Ascending aorta (tissue), 2 donors: ENCODE results near the gene IMMT. TPM values are rescaled to one million over a fixed set of nuclear protein-coding genes. Genes with fewer than 3 reads are reported as not detected.
A peak's percentile ranks its signal among the peaks of the same experiment; 100 is the strongest.

Experiments used
- DNase-seq, 2 donors: peaks; one replicate each; pipeline ENCODE4 v3.0.0-alpha.2; 2019; ENCODE audit warnings: low spot score in 2 of 2
- H3K27ac ChIP-seq, 2 donors: fragments of 200-600 bp; sonication (generic); one replicate each; pipeline ENCODE4 v1.5.1; 2016 to 2017; ENCODE audit warnings: mild to moderate bottlenecking in 1 of 2
- H3K27me3 ChIP-seq: fragments of 200-600 bp; sonication (generic); one replicate; pipeline ENCODE4 v1.5.1; 2017
- H3K36me3 ChIP-seq, 2 donors: fragments of 200-600 bp; sonication (generic); one replicate each; pipeline ENCODE4 v1.5.1; 2016
- H3K4me1 ChIP-seq, 2 donors: fragments of 200-600 bp; sonication (generic); one replicate each; pipeline ENCODE4 v1.5.1; 2016 to 2017; ENCODE audit warnings: mild to moderate bottlenecking in 1 of 2
- H3K4me3 ChIP-seq, 2 donors: fragments of 200-600 bp; sonication (generic); one replicate each; pipeline ENCODE4 v1.5.1; 2016 to 2017; ENCODE audit warnings: mild to moderate bottlenecking in 1 of 2
- H3K9me3 ChIP-seq, 2 donors: fragments of 200-600 bp; sonication (generic); one replicate each; pipeline ENCODE4 v1.5.1; 2016
- intact Hi-C: fragments of 100-400 bp; cut with DNase I; formaldehyde crosslinking; loops from one replicate; pipeline ENCODE4 v1.15.1; 2023
- total RNA-seq: library from RNA; depleted of rRNA; stranded (reverse); fragments of >200 nt; gene quantifications from one replicate; pipeline ENCODE4 v1.1.0, GENCODE V29; 2016
- TF ChIP-seq, protein P1 (sequence below), 3 experiments: fragments of 200-600 bp in 2 of 3; fragments of 450-650 bp in 1 of 3; sonication (generic) in 2 of 3; IDR thresholded peaks; one replicate each; pipeline ENCODE4 v1.5.1; 2016 to 2019; ENCODE audit warnings: antibody characterized with exemption in 3 of 3, mild to moderate bottlenecking in 1 of 3, moderate library complexity in 1 of 3

IMMT gene
- total RNA-seq, 1 donor from 2014 or later = 97.1 TPM

DNA sequence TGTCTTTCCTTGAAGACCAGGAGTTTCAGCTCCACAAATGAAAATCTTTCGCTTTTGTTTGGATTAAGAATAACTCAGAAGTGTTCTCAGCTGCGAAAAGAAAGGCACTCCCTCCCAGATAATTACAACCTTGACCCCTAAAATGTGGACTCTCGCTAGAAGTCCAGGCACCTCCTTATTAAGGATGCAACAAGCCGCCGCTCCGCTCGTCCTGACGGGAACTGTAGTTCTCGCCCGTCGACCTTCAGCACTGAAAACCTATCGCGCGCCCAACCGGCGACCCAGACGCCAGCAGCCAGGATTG lies 559 bp downstream of the IMMT start:
- peaks cover 0 to 5% of the 10 kb centered on the region in 2 donors for H3K36me3 ChIP-seq
- peak overlapping the region; percentile 99 for H3K27ac ChIP-seq
- peaks cover 6 to 36% of the 10 kb centered on the region in 2 donors for H3K4me1 ChIP-seq
- H3K4me3 ChIP-seq = peak overlapping the region; percentile 89 to 91
- peak; percentile 92 to 98 for DNase-seq
- H3K9me3 ChIP-seq = no peaks in the 10 kb centered on the region
- H3K27me3 ChIP-seq = no peaks in the 10 kb centered on the region
- intact Hi-C loops = loop anchor here (2.0 kb wide), 3 partner anchors 30 to 246 kb away; partner anchors contain the start of genes KDM3A and POLR1A
- TF ChIP-seq, protein P1, sequence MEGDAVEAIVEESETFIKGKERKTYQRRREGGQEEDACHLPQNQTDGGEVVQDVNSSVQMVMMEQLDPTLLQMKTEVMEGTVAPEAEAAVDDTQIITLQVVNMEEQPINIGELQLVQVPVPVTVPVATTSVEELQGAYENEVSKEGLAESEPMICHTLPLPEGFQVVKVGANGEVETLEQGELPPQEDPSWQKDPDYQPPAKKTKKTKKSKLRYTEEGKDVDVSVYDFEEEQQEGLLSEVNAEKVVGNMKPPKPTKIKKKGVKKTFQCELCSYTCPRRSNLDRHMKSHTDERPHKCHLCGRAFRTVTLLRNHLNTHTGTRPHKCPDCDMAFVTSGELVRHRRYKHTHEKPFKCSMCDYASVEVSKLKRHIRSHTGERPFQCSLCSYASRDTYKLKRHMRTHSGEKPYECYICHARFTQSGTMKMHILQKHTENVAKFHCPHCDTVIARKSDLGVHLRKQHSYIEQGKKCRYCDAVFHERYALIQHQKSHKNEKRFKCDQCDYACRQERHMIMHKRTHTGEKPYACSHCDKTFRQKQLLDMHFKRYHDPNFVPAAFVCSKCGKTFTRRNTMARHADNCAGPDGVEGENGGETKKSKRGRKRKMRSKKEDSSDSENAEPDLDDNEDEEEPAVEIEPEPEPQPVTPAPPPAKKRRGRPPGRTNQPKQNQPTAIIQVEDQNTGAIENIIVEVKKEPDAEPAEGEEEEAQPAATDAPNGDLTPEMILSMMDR (IDR thresholded peaks at IDR 0.05) = no peak

DNA sequence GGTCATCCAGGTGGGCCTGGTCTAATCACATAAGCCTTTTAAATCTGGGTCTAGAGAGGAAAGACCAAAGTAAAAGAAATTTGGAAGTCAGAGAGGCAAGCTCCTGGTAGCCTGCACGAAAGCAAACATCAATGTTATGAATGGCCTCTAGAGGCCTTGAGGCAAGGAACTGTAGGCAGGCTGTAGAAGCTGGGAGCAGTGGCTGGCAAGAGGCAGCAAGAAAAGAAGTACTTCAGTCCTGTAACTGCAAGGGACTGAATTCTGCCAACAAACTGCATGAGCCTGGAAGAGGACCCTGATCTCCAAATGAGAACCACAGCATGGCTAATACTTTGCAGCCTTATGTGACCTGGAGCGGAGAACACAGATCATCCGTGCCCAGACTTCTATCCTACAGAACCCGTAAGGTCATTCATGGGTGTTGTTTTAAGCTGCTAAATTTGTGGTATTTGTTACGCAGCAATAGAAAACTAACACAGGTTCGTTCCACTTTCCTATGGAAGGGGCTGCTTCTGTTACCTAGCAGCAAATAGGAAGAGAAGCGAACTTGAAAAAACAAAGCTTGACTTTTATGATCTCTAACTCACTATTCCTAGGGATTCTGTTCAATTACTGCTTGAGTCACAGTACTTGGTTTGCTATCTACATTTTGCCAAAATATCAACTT lies 1.2 kb downstream of the IMMT start:
- TF ChIP-seq, protein P1 (IDR thresholded peaks at IDR 0.05) = no peak
- Histone ChIP-seq H3K27me3 (no peaks in the 10 kb centered on the region), H3K27ac (peak overlapping the region; percentile 99), H3K4me1 (peaks cover 6 to 36% of the 10 kb centered on the region in 2 donors), H3K4me3 (peak overlapping the region; percentile 89 to 91), H3K36me3 (peaks cover 0 to 5% of the 10 kb centered on the region in 2 donors), H3K9me3 (no peaks in the 10 kb centered on the region)
- DNase-seq = no peak
- intact Hi-C loops = loop anchor here (2.0 kb wide), 3 partner anchors 31 to 247 kb away; partner anchors contain the start of genes KDM3A and POLR1A

DNA sequence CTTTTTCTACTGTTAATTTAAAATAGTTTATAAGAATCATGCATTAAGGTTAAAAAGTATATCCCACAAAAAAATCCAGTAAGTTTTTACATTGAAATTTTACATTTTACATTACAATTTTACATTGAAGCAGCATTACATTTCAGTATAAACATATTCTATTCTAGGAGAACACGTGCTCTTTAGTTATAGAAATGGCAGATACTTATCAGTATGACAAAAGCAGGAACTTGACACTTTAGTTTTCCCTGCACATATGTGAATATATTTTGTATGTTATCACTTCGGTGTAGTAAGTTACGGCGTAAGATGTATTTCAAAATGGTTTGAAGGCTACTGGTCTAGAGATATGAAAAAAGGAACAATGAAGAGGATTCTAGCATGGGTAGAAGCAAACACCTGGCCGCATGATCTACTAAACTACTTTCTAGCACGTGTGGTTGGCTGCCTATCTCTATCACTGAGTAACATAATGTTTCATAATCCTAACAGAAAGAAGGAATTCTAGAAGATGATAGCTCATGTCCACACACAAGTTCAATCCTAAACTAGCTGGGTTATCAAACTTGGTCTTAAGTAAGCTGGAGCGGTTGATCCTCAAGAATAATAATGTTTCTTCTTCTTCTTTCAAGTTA lies 5.4 kb downstream of the IMMT start:
- intact Hi-C loops = no loop called here
- Histone ChIP-seq H3K4me3 (no peak overlapping the region), H3K27me3 (no peaks in the 10 kb centered on the region), H3K27ac (no peak overlapping the region), H3K9me3 (no peaks in the 10 kb centered on the region), H3K36me3 (peaks cover 4 to 5% of the 10 kb centered on the region in 2 donors), H3K4me1 (peaks cover 6 to 38% of the 10 kb centered on the region in 2 donors)
- TF ChIP-seq, protein P1 (IDR thresholded peaks at IDR 0.05) = no peak
- DNase-seq = no peak

DNA sequence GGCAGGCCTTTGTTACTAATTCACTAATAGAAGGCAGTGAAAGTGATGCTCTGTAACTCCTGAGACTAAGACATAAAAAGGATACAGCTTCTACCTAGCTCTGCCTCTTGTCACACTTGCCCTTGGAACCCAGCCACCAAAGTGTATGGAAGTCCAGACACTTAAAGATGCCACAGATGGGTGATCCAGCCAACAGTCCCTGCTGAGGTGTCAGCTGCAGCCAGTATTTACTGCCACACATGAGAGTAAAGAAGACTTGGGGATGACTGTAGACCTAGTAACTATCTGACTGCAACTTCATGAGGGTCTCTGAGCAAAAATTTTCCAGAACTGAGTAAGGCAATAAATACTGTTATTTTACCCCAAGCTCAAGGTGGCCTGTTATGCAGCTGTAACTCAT lies 8.8 kb downstream of the IMMT start:
- intact Hi-C loops = no loop called here
- no peaks in the 10 kb centered on the region for H3K9me3 ChIP-seq
- TF ChIP-seq, protein P1 (IDR thresholded peaks at IDR 0.05) = no peak
- no peaks in the 10 kb centered on the region for H3K27me3 ChIP-seq
- H3K4me3 ChIP-seq = no peak overlapping the region
- peaks cover 4 to 5% of the 10 kb centered on the region in 2 donors for H3K36me3 ChIP-seq
- peaks cover 0 to 20% of the 10 kb centered on the region in 2 donors for H3K4me1 ChIP-seq
- no peak for DNase-seq
- peak overlapping the region in 1 of 2 donors; percentile 57 for H3K27ac ChIP-seq

DNA sequence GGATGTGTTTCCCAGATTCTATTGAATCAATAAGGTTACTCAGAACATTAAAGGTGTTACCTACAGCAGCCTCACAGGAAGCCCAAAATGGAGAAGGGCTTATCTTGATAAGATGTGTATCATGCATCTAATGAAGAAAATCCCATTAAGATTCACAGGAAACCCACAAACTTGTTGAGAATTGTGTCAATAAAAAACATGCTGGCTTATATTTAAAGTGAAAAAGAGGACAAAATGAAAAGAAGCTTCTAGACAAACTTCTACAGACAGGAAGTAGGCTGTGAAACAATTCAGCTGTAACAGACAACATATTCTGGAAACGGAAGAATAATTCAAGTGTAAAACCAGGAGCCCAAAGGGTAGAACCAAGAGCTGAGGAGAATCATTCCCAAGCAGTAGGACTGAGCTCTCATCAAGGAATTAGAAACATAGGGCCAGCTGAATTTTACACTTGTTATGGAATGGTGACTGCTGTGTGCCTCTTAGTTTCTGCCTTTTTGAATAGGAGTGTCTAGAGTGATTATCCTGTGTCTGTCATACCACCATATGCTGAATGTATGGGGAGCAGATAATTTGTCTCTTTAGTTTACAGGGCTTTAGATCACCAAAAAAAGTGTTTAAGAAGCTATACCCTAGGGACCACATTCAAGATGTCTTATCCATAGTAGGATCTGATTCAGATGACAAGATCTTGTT lies 9.6 kb downstream of the IMMT start:
- Histone ChIP-seq H3K4me3 (peak overlapping the region in 1 of 2 donors; percentile 15), H3K27ac (peak overlapping the region; percentile 47 to 57), H3K27me3 (no peaks in the 10 kb centered on the region), H3K36me3 (peaks cover 8% of the 10 kb centered on the region in 2 donors), H3K4me1 (peaks cover 0 to 15% of the 10 kb centered on the region in 2 donors), H3K9me3 (no peaks in the 10 kb centered on the region)
- DNase-seq = no peak
- intact Hi-C loops = no loop called here
- TF ChIP-seq, protein P1 (IDR thresholded peaks at IDR 0.05) = no peak
